ENCODE data around the gene SMG6. TPM values are rescaled to one million over a fixed set of nuclear protein-coding genes. Genes with fewer than 3 reads are reported as not detected.
"Not testable (repeated sequence)": the region's sequence is repeated elsewhere in the genome, so short reads cannot be mapped to it uniquely, and the experiment has no call there.

SMG6 gene
- polyA plus RNA-seq, 1 of the 3 experiments (the other 2 are of a cell fraction), result 15.7 TPM

GRCh38 chr17:2144701-2145100, 158.9 kb downstream of the SMG6 start (continued):
- no peak for TF ChIP-seq REST (IDR thresholded peaks at IDR 0.05; ENCODE audit: low read depth, low read length)

DNA sequence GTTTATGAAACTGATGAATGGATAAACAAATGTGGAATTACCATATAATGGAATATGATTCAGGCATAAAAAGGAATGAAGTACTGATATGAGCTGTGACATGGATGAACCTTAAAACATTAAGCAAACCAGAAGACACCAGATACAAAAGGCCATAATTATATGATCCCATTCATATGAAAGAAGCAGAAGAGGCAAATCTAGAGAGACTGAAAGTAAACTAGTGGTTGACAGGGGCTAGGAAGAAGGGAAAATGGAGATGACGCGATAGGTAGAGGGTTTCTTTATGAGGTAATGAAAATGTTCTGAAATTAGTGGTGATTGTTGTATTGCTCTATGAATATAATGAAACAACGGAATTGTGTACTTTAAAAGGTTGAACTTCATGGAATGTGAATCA, 160.3 kb downstream of the SMG6 start:
- peaks cover 0 to 8% of the 10 kb centered on the region in 2 experiments for H3K36me3 ChIP-seq (replicated peaks in 1 of 2; ENCODE audit: control insufficient read depth in 1 of 2, insufficient read depth in 2 of 2, low read length in 1 of 2)
- DNase-seq, result no peak
- CTCF ChIA-PET, result interaction anchor here (1.1 to 1.4 kb wide), 2 partner anchors 88 kb away, joined by 4 to 5 read pairs; partner anchors contain the start of gene HIC1
- H3K4me2 ChIP-seq, result no peak overlapping the region
- no peaks in the 10 kb centered on the region for H3K9me2 ChIP-seq
- peaks cover 10 to 12% of the 10 kb centered on the region in 2 experiments for H3K4me1 ChIP-seq (ENCODE audit: control insufficient read depth in 1 of 2, insufficient read depth in 2 of 2, low read depth in 1 of 2, low read length in 1 of 2)
- H3K79me2 ChIP-seq (ENCODE audit: insufficient read depth), result no peaks in the 10 kb centered on the region; the same call in 1 of the 2 replicates
- no peak for TF ChIP-seq ELF1 (IDR thresholded peaks at IDR 0.05)
- no peak for TF ChIP-seq TAF1 (IDR thresholded peaks at IDR 0.05; ENCODE audit: borderline replicate concordance, low read depth, low read length)
- no peak for TF ChIP-seq NFIC (IDR thresholded peaks at IDR 0.05; ENCODE audit: borderline replicate concordance)
- WGBS (ENCODE audit: low lambda C conversion rate), result 95% methylated on average over 3 of the region's 3 CpGs
- H3K4me3 ChIP-seq (ENCODE audit: low read depth in 2 of 2, low read length in 1 of 2), result no peak overlapping the region
- POLR2A ChIA-PET, result no interaction called here
- peaks cover 14% of the 10 kb centered on the region for H3F3A ChIP-seq (replicated peaks; ENCODE audit: insufficient read depth)
- no peaks in the 10 kb centered on the region for H3K27me3 ChIP-seq (ENCODE audit: insufficient read depth)
- no peak overlapping the region for H2AFZ ChIP-seq (ENCODE audit: low read depth)
- no peaks in the 10 kb centered on the region for H3K9me3 ChIP-seq
- H3K27ac ChIP-seq (ENCODE audit: low read depth in 2 of 2, low read length in 1 of 2), result no peak overlapping the region
- no peak overlapping the region for H3K9ac ChIP-seq
- no peaks in the 10 kb centered on the region for H4K20me1 ChIP-seq (ENCODE audit: insufficient read depth)

DNA sequence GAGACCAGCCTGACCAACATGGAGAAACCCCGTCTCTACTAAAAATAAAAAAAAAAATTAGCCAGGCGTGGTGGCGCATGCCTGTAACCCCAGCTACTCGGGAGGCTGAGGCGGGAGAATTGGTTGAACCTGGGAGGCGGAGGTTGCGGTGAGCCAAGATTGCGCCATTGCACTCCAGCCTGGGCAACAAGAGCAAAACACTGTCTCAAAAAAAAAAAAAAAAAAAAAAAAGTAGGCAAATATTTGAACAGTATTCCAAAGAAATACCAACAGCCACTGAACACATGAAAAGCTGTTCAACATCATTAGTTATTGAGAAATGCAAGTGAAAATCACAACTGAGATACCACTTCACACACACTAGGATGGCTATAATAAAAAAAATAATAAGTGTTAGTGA, 160.9 kb downstream of the SMG6 start:
- H3K36me3 ChIP-seq (replicated peaks in 1 of 2; ENCODE audit: control insufficient read depth in 1 of 2, insufficient read depth in 2 of 2, low read length in 1 of 2); H3K79me2 ChIP-seq (ENCODE audit: insufficient read depth); CTCF ChIA-PET; H3K27ac ChIP-seq (ENCODE audit: low read depth in 2 of 2, low read length in 1 of 2); H3K9ac ChIP-seq; POLR2A ChIA-PET; H4K20me1 ChIP-seq (ENCODE audit: insufficient read depth); H3K27me3 ChIP-seq (ENCODE audit: insufficient read depth); H3K4me2 ChIP-seq; H3K9me3 ChIP-seq; DNase-seq; H2AFZ ChIP-seq (ENCODE audit: low read depth); H3K9me2 ChIP-seq; H3K4me3 ChIP-seq (ENCODE audit: low read depth in 2 of 2, low read length in 1 of 2): not testable (repeated sequence)
- over 99% methylated on average over 8 of the region's 8 CpGs for WGBS (ENCODE audit: low lambda C conversion rate)
- H3K4me1 ChIP-seq (ENCODE audit: control insufficient read depth in 1 of 2, insufficient read depth in 2 of 2, low read depth in 1 of 2, low read length in 1 of 2), result peaks cover 16% of the 10 kb centered on the region in 2 experiments
- peaks cover 19% of the 10 kb centered on the region for H3F3A ChIP-seq (replicated peaks; ENCODE audit: insufficient read depth)

DNA sequence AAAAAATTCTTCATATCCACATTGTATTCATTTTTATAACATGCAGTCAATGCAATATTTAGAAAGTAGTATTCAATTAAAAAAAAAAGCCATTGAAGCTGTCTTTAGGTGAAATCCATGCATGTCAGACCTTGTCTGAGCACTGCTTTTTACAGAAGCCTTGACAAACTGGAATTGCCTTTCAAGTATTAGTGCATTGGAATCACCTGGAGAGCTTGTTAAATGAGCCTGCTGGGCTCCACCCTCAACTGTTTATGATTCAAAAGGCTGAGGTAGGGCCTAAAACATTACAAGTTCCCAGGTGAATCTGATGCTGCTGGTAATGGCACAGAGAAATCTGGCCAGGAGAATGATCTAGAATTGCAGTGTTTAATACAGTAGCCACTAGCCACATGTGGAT, 162.9 kb downstream of the SMG6 start:
- H3K9ac ChIP-seq, result no peak overlapping the region
- no peaks in the 10 kb centered on the region for H3K9me2 ChIP-seq
- H3K79me2 ChIP-seq (ENCODE audit: insufficient read depth), result peaks cover 5% of the 10 kb centered on the region; the same call in 1 of the 2 replicates
- H3K4me3 ChIP-seq (ENCODE audit: low read depth in 2 of 2, low read length in 1 of 2), result no peak overlapping the region
- no peaks in the 10 kb centered on the region for H3K9me3 ChIP-seq
- H3K36me3 ChIP-seq (replicated peaks in 1 of 2; ENCODE audit: control insufficient read depth in 1 of 2, insufficient read depth in 2 of 2, low read length in 1 of 2), result peaks cover 0 to 5% of the 10 kb centered on the region in 2 experiments
- H3K4me2 ChIP-seq, result no peak overlapping the region
- H3K27ac ChIP-seq (ENCODE audit: low read depth in 2 of 2, low read length in 1 of 2), result no peak overlapping the region
- H3F3A ChIP-seq (replicated peaks; ENCODE audit: insufficient read depth), result peaks cover 25% of the 10 kb centered on the region
- DNase-seq, result no peak
- no peaks in the 10 kb centered on the region for H3K27me3 ChIP-seq (ENCODE audit: insufficient read depth)
- H4K20me1 ChIP-seq (ENCODE audit: insufficient read depth), result 0 out of 2 replicates have a peak, but pooled peaks cover 5% of the 10 kb centered on the region
- no peak overlapping the region for H2AFZ ChIP-seq (ENCODE audit: low read depth)
- POLR2A ChIA-PET, result no interaction called here
- CTCF ChIA-PET, result interaction anchor here (0.7 to 2.7 kb wide), 9 partner anchors 9 to 98 kb away, joined by 3 to 8 read pairs (median 3); partner anchors contain the start of gene HIC1
- peaks cover 24 to 26% of the 10 kb centered on the region in 2 experiments for H3K4me1 ChIP-seq (ENCODE audit: control insufficient read depth in 1 of 2, insufficient read depth in 2 of 2, low read depth in 1 of 2, low read length in 1 of 2)
- no peak for TF ChIP-seq NFIC (IDR thresholded peaks at IDR 0.05; ENCODE audit: borderline replicate concordance)
- TF ChIP-seq REST (IDR thresholded peaks at IDR 0.05; ENCODE audit: low read depth, low read length), result no peak
- no peak for TF ChIP-seq FOXM1 (IDR thresholded peaks at IDR 0.05; ENCODE audit: low read depth)
- no peak for TF ChIP-seq ELF1 (IDR thresholded peaks at IDR 0.05)
- no peak for TF ChIP-seq TCF12 (IDR thresholded peaks at IDR 0.05)
- TF ChIP-seq RFX5 (IDR thresholded peaks at IDR 0.05; ENCODE audit: low read length), result no peak
- TF ChIP-seq CHD2 (IDR thresholded peaks at IDR 0.05; ENCODE audit: low read length, partially characterized antibody), result no peak
- TF ChIP-seq, protein P1, sequence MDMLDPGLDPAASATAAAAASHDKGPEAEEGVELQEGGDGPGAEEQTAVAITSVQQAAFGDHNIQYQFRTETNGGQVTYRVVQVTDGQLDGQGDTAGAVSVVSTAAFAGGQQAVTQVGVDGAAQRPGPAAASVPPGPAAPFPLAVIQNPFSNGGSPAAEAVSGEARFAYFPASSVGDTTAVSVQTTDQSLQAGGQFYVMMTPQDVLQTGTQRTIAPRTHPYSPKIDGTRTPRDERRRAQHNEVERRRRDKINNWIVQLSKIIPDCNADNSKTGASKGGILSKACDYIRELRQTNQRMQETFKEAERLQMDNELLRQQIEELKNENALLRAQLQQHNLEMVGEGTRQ (IDR thresholded peaks at IDR 0.05; ENCODE audit: borderline replicate concordance, low read depth, low read length), result no peak
- TF ChIP-seq NRF1 (IDR thresholded peaks at IDR 0.05; ENCODE audit: low read depth, low read length), result no peak
- no peak for TF ChIP-seq JUND (IDR thresholded peaks at IDR 0.05)
